ENCODE measurements around the gene UTS2.

Gene UTS2

DNA sequence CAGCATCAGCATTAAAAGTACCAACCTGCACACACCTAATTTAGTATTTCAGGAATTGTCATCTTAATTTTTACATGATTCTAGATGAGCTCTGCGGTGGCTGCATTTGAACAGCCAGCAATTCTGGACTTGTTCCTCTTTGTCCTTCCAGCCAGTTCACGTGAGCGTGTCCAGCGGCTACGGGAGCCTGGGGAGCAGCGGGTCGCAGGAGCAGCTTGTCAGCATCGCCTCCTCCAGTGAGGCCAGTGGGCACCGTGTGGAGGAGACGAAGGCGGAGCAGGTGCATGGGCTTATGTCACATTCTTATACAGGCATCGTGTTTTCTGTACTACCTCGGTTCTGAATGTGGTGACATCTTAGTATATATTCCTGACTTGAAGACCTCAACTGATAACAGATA, 43.1 kb downstream of the UTS2 start:
- DNase-seq, result no peak

DNA sequence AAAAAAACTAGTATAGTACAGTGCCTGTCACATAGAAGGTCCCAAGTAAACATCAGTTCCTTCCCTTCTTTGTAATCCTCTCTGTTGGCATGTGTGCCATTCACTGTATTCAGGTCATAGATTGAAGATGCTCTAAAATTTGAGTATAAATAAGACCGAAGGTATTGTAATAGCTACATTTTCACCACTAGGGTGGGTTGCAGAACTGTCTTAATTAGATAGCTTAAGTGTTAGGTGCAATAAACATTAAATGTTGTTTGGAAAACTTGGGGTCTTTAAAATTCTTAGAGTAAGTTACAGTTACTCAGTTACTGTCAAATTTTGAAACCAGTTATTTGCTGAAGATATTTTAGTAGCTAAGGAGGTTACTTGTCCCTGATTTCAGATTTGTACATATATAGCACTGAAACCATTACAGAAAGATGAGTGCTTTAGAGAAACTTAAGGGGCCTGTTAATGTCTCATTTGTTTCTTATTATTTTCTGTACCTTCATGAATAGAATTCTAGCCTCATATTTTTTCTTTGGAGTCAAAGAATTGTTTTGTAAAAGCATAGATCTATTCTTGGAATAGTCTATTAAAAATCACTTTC, 44.5 kb downstream of the UTS2 start:
- DNase-seq, result no peak

DNA sequence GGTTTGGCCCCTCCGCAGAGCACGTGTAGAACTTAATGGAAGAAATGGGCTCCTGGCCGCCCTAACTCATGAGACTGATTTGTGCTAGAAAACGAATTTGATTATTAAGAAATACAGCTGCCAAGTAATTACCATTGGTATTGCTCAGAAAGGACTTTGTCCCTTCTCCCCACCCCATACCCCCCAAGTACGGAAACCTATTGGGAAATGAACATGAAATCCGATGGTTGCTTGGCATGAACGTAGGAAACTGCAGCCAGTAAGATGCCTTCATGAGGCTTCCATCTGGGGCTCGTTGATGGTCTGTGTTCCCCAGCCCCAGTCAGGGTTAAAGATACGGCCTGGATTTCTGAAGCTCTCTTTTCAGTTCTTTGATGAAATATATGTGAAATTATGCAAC, 47.4 kb downstream of the UTS2 start:
- DNase-seq, result no peak

Data from activated CD4-positive, CD25-positive, alpha-beta regulatory T cell (primary cell).